ENCODE results near the gene MRAP2. TPM values are rescaled to one million over a fixed set of nuclear protein-coding genes. Genes with fewer than 3 reads are reported as not detected.
"Not testable (repeated sequence)": the region's sequence is repeated elsewhere in the genome, so short reads cannot be mapped to it uniquely, and the experiment has no call there.

MRAP2 gene
- total RNA-seq, 1 donor from 2014 or later: 0.74 TPM

GRCh38 chr6:84078335-84078734 lies 44.8 kb downstream of the MRAP2 start:
- Histone ChIP-seq H3K27me3 (ENCODE audit: low read depth) (no peaks in the 10 kb centered on the region), H3K36me3 (no peaks in the 10 kb centered on the region), H3K4me1 (no peaks in the 10 kb centered on the region), H3K4me3 (no peak overlapping the region), H3K9me3 (no peaks in the 10 kb centered on the region), H3K27ac (no peak overlapping the region)
- TF ChIP-seq CTCF (IDR thresholded peaks at IDR 0.05): no peak
- ATAC-seq: no peak
- no peak for DNase-seq
- intact Hi-C loops (cut with DNase I): no loop called here

- intact Hi-C loops (cut with DNase I): no loop called here
- no peak for ATAC-seq
- no peak for TF ChIP-seq CTCF (IDR thresholded peaks at IDR 0.05)
- Histone ChIP-seq H3K4me3 (no peak overlapping the region), H3K36me3 (no peaks in the 10 kb centered on the region), H3K27ac (no peak overlapping the region), H3K9me3 (no peaks in the 10 kb centered on the region), H3K4me1 (no peaks in the 10 kb centered on the region), H3K27me3 (ENCODE audit: low read depth) (no peaks in the 10 kb centered on the region)
- no peak for DNase-seq
These were observed 47.6 kb downstream of the MRAP2 start for GRCh38 chr6:84081222-84081621.

GRCh38 chr6:84082689-84083265 lies 49.2 kb downstream of the MRAP2 start:
- H3K4me1 ChIP-seq: no peaks in the 10 kb centered on the region
- intact Hi-C loops (cut with DNase I): no loop called here
- TF ChIP-seq CTCF (IDR thresholded peaks at IDR 0.05): no peak
- H3K9me3 ChIP-seq: no peaks in the 10 kb centered on the region
- no peak for DNase-seq
- no peaks in the 10 kb centered on the region for H3K36me3 ChIP-seq
- no peak overlapping the region for H3K27ac ChIP-seq
- H3K4me3 ChIP-seq: no peak overlapping the region
- no peak for ATAC-seq
- no peaks in the 10 kb centered on the region for H3K27me3 ChIP-seq (ENCODE audit: low read depth)

GRCh38 chr6:84084705-84085104 lies 51.1 kb downstream of the MRAP2 start:
- H3K4me3 ChIP-seq; H3K4me1 ChIP-seq; H3K27ac ChIP-seq; H3K9me3 ChIP-seq; H3K27me3 ChIP-seq (ENCODE audit: low read depth); H3K36me3 ChIP-seq; intact Hi-C loops (cut with DNase I); ATAC-seq; DNase-seq: not testable (repeated sequence)

GRCh38 chr6:84086056-84086455 lies 52.5 kb downstream of the MRAP2 start:
- no peak overlapping the region for H3K27ac ChIP-seq
- no peaks in the 10 kb centered on the region for H3K36me3 ChIP-seq
- intact Hi-C loops (cut with DNase I): no loop called here
- no peaks in the 10 kb centered on the region for H3K27me3 ChIP-seq (ENCODE audit: low read depth)
- H3K4me3 ChIP-seq: no peak overlapping the region
- no peaks in the 10 kb centered on the region for H3K9me3 ChIP-seq
- ATAC-seq (no peak), DNase-seq (no peak)
- no peaks in the 10 kb centered on the region for H3K4me1 ChIP-seq
- no peak for TF ChIP-seq CTCF (IDR thresholded peaks at IDR 0.05)

- DNase-seq (no peak), ATAC-seq (no peak)
- intact Hi-C loops (cut with DNase I): no loop called here
- Histone ChIP-seq H3K27me3 (ENCODE audit: low read depth) (no peaks in the 10 kb centered on the region), H3K27ac (no peak overlapping the region), H3K4me1 (no peaks in the 10 kb centered on the region), H3K4me3 (no peak overlapping the region), H3K9me3 (no peaks in the 10 kb centered on the region), H3K36me3 (no peaks in the 10 kb centered on the region)
- TF ChIP-seq CTCF (IDR thresholded peaks at IDR 0.05): no peak
These were observed 53.2 kb downstream of the MRAP2 start for GRCh38 chr6:84086545-84087429.
